ENCODE results near the gene SUGCT. TPM values are rescaled to one million over a fixed set of nuclear protein-coding genes. Genes with fewer than 3 reads are reported as not detected.

SUGCT gene
- total RNA-seq, 1 donor from 2014 or later = 4.4 TPM

DNA sequence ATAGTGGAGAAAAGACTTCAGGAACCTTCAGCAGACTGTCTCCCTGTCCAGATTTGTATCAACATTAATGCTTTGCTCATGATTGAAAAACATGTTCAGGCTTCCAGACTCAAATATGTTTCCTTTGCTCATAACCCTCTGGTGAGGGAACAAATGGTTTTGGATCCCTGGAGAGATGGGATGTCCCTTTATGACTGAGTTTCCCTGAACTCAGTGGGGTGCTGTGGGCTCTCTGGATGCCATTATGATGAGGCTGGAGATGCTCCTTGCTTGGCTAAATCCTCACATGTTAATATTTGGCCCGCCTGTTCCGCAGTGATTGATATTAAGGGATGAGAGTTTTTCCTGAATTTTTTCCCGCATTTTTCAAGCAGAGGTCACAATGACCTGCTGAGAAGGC, 749.4 kb downstream of the SUGCT start:
- no peak overlapping the region for H3K4me3 ChIP-seq (ENCODE audit: low read depth, low read length)
- TF ChIP-seq CTCF (conservative IDR thresholded peaks at IDR 0.05; ENCODE audit: low read depth, low read length) = no peak
- DNase-seq (ENCODE audit: low read depth) = peak; percentile 39

- peak; percentile 50 for DNase-seq (ENCODE audit: low read depth)
- H3K4me3 ChIP-seq (ENCODE audit: low read depth, low read length) = no peak overlapping the region
- TF ChIP-seq CTCF (conservative IDR thresholded peaks at IDR 0.05; ENCODE audit: low read depth, low read length) = no peak
Measured at GRCh38 chr7:40885503-40885902, 750.7 kb downstream of the SUGCT start.

GRCh38 chr7:40887099-40887498, 752.3 kb downstream of the SUGCT start:
- DNase-seq (ENCODE audit: low read depth) = no peak
- H3K4me3 ChIP-seq (ENCODE audit: low read depth, low read length) = no peak overlapping the region
- TF ChIP-seq CTCF (conservative IDR thresholded peaks at IDR 0.05; ENCODE audit: low read depth, low read length) = no peak

DNA sequence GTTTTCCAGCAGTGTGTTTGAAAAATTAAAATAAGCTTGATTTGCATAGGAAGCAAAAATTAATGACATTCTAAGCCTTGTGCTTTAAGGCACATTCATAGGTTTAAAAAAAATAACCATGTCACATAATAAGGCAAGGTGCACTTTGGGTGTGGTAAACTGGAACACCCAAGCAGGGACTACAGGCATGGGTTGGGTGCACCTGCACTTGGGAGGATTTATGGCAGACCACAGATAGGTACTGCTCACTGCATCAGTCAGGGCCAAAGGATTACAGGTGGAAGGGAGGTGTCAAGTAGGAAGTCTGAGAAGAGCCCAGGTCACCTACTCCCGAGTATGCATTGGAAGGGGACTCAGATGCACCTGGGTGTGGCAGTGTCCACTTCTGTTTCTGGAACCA, 753.7 kb downstream of the SUGCT start:
- TF ChIP-seq CTCF (conservative IDR thresholded peaks at IDR 0.05; ENCODE audit: low read depth, low read length) = no peak
- DNase-seq (ENCODE audit: low read depth) = no peak

GRCh38 chr7:40889099-40889498, 754.3 kb downstream of the SUGCT start:
- H3K4me3 ChIP-seq (ENCODE audit: low read depth, low read length) = no peak overlapping the region
- TF ChIP-seq CTCF (conservative IDR thresholded peaks at IDR 0.05; ENCODE audit: low read depth, low read length) = no peak
- no peak for DNase-seq (ENCODE audit: low read depth)

More for the DNA sequence above, 753.7 kb downstream of the SUGCT start:
- no peak overlapping the region for H3K4me3 ChIP-seq (ENCODE audit: low read depth, low read length)

DNA sequence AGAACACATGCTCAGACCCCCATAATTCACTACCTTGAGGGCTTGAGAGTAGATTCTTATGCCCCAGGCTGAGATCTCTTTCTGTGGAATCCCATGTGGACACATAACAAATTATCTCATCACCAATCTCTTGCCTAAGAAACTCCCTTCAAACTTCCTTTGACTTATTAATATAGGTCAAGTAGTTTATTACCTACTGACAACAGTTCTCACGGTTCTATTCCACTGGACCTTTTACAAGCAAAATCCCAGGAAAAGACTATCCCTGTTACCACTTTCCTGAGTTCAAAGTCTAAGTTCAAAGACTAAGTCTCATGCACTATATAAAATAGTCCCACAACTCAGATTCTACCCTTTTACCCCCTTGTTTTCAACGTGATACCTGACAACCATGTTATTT, 754.7 kb downstream of the SUGCT start:
- H3K4me3 ChIP-seq (ENCODE audit: low read depth, low read length) = no peak overlapping the region
- no peak for TF ChIP-seq CTCF (conservative IDR thresholded peaks at IDR 0.05; ENCODE audit: low read depth, low read length)
- DNase-seq (ENCODE audit: low read depth) = peak; percentile 82

DNA sequence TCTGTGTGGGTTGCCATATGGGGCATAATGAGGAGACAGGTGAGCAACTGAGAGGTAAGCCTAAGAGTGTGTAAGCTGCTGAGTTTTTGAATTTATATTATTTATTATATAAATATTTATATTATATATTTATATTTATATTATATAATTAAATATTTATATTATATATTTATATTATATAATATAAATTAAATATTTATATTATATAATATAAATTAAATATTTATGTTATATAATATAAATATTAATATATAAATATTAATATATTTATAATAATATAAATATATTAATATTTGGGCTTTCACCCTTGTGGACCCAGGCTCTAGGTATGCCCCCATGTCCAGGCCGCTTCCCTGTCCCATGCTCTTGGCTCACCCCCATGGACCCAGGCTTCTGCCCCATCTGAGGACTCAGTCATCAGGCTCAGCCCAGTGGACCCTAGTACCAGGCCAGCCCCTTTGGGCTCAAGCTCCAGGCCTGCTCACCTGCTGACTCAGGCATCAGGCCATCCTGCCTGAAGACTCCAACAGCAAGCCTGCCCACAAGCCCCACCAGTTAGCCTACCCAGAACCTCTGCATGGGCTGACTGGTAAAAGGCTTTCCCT, 755.4 kb downstream of the SUGCT start:
- no peak for TF ChIP-seq CTCF (conservative IDR thresholded peaks at IDR 0.05; ENCODE audit: low read depth, low read length)
- no peak overlapping the region for H3K4me3 ChIP-seq (ENCODE audit: low read depth, low read length)
- DNase-seq (ENCODE audit: low read depth) = no peak
